Panc1 (cell line): ENCODE data around the gene MDH1.

Experiments used
- POLR2AphosphoS5 ChIP-seq: IDR thresholded peaks from 2 replicates; pipeline ENCODE4 v1.6.1; 2012; ENCODE audit warnings: mild to moderate bottlenecking, low read depth, low read length, moderate library complexity
- REST ChIP-seq, 2 experiments: IDR thresholded peaks; 2 replicates each; pipeline ENCODE4 v1.6.1; 2011 to 2012; ENCODE audit warnings: low read depth in 2 of 2, control low read depth in 1 of 2, low read length in 1 of 2, mild to moderate bottlenecking in 1 of 2, moderate library complexity in 1 of 2; ENCODE audit not compliant: insufficient read depth in 1 of 2
- SIN3A ChIP-seq: IDR thresholded peaks from 2 replicates; pipeline ENCODE4 v1.6.1; 2012; ENCODE audit warnings: low read depth, mild to moderate bottlenecking, low read length, moderate library complexity, borderline replicate concordance; ENCODE audit not compliant: insufficient read depth
- TCF7L2 ChIP-seq: IDR thresholded peaks from 2 replicates; pipeline ENCODE4 v1.6.1; 2011; ENCODE audit warnings: mild to moderate bottlenecking, low read depth, low read length, inconsistent platforms
- TF ChIP-seq, protein P1 (sequence below): fragments of 450-650 bp; IDR thresholded peaks from 2 replicates; pipeline ENCODE4 v1.5.1; 2017; ENCODE audit warnings: mild to moderate bottlenecking

GRCh38 chr2:63590626-63591408 lies 2.1 kb downstream of the MDH1 start:
- no peak for TF ChIP-seq SIN3A
- TF ChIP-seq POLR2AphosphoS5 = no peak
- TF ChIP-seq, protein P1, sequence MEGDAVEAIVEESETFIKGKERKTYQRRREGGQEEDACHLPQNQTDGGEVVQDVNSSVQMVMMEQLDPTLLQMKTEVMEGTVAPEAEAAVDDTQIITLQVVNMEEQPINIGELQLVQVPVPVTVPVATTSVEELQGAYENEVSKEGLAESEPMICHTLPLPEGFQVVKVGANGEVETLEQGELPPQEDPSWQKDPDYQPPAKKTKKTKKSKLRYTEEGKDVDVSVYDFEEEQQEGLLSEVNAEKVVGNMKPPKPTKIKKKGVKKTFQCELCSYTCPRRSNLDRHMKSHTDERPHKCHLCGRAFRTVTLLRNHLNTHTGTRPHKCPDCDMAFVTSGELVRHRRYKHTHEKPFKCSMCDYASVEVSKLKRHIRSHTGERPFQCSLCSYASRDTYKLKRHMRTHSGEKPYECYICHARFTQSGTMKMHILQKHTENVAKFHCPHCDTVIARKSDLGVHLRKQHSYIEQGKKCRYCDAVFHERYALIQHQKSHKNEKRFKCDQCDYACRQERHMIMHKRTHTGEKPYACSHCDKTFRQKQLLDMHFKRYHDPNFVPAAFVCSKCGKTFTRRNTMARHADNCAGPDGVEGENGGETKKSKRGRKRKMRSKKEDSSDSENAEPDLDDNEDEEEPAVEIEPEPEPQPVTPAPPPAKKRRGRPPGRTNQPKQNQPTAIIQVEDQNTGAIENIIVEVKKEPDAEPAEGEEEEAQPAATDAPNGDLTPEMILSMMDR = no peak
- no peak for TF ChIP-seq REST (IDR thresholded peaks at IDR 0.05; ENCODE audit: insufficient read depth in 1 of 2, low read depth in 2 of 2, low read length in 1 of 2)
- no peak for TF ChIP-seq TCF7L2
